Rectal smooth muscle tissue (tissue), 1 donor: Measurements from ENCODE around the gene MCTP2.

ENCODE experiments used
- H3K27ac ChIP-seq: one replicate; pipeline ENCODE4 v1.7.0; 2013; ENCODE audit warnings: low read depth, low read length, inconsistent platforms
- H3K27me3 ChIP-seq: one replicate; pipeline ENCODE4 v1.7.0; 2013; ENCODE audit warnings: low read length; ENCODE audit not compliant: control insufficient read depth, insufficient read depth
- H3K36me3 ChIP-seq: one replicate; pipeline ENCODE4 v1.7.0; 2013; ENCODE audit warnings: low read length; ENCODE audit not compliant: control insufficient read depth, insufficient read depth
- H3K4me1 ChIP-seq: one replicate; pipeline ENCODE4 v1.7.0; 2013; ENCODE audit warnings: low read length; ENCODE audit not compliant: control insufficient read depth, insufficient read depth
- H3K4me3 ChIP-seq: one replicate; pipeline ENCODE4 v1.7.0; 2013; ENCODE audit warnings: low read length
- H3K9ac ChIP-seq: one replicate; pipeline ENCODE4 v1.7.0; 2013; ENCODE audit warnings: low read length

The MCTP2 gene

GRCh38 chr15:94324117-94324826, 92.9 kb downstream of the MCTP2 start:
- no peak overlapping the region for H3K9ac ChIP-seq
- H3K4me1 ChIP-seq, result no peaks in the 10 kb centered on the region
- H3K4me3 ChIP-seq, result no peak overlapping the region
- H3K27me3 ChIP-seq, result no peaks in the 10 kb centered on the region
- no peak overlapping the region for H3K27ac ChIP-seq
- no peaks in the 10 kb centered on the region for H3K36me3 ChIP-seq

- H3K36me3 ChIP-seq, result no peaks in the 10 kb centered on the region
- no peaks in the 10 kb centered on the region for H3K4me1 ChIP-seq
- no peaks in the 10 kb centered on the region for H3K27me3 ChIP-seq
- H3K9ac ChIP-seq, result no peak overlapping the region
- no peak overlapping the region for H3K27ac ChIP-seq
- no peak overlapping the region for H3K4me3 ChIP-seq
These were observed 93.7 kb downstream of the MCTP2 start for GRCh38 chr15:94324835-94325767.

- H3K27me3 ChIP-seq, result no peaks in the 10 kb centered on the region
- H3K4me3 ChIP-seq, result no peak overlapping the region
- H3K36me3 ChIP-seq, result no peaks in the 10 kb centered on the region
- no peak overlapping the region for H3K27ac ChIP-seq
- H3K4me1 ChIP-seq, result no peaks in the 10 kb centered on the region
- H3K9ac ChIP-seq, result no peak overlapping the region
These were observed 96.1 kb downstream of the MCTP2 start for GRCh38 chr15:94327356-94327936.

GRCh38 chr15:94331731-94332130, 100.4 kb downstream of the MCTP2 start:
- no peaks in the 10 kb centered on the region for H3K4me1 ChIP-seq
- no peak overlapping the region for H3K27ac ChIP-seq
- no peaks in the 10 kb centered on the region for H3K36me3 ChIP-seq
- no peak overlapping the region for H3K9ac ChIP-seq
- no peak overlapping the region for H3K4me3 ChIP-seq
- no peaks in the 10 kb centered on the region for H3K27me3 ChIP-seq

GRCh38 chr15:94335616-94336015, 104.3 kb downstream of the MCTP2 start:
- H3K9ac ChIP-seq, result no peak overlapping the region
- H3K4me3 ChIP-seq, result no peak overlapping the region
- H3K27ac ChIP-seq, result no peak overlapping the region
- no peaks in the 10 kb centered on the region for H3K4me1 ChIP-seq
- H3K36me3 ChIP-seq, result no peaks in the 10 kb centered on the region
- no peaks in the 10 kb centered on the region for H3K27me3 ChIP-seq

GRCh38 chr15:94336817-94337467, 105.6 kb downstream of the MCTP2 start:
- no peak overlapping the region for H3K4me3 ChIP-seq
- no peaks in the 10 kb centered on the region for H3K27me3 ChIP-seq
- H3K4me1 ChIP-seq, result no peaks in the 10 kb centered on the region
- H3K9ac ChIP-seq, result no peak overlapping the region
- no peaks in the 10 kb centered on the region for H3K36me3 ChIP-seq
- H3K27ac ChIP-seq, result no peak overlapping the region

GRCh38 chr15:94338243-94338846, 107.0 kb downstream of the MCTP2 start:
- Histone ChIP-seq H3K4me1 (no peaks in the 10 kb centered on the region), H3K4me3 (no peak overlapping the region), H3K27me3 (no peaks in the 10 kb centered on the region), H3K36me3 (no peaks in the 10 kb centered on the region), H3K27ac (no peak overlapping the region), H3K9ac (no peak overlapping the region)

- H3K4me3 ChIP-seq, result no peak overlapping the region
- H3K4me1 ChIP-seq, result no peaks in the 10 kb centered on the region
- H3K27me3 ChIP-seq, result no peaks in the 10 kb centered on the region
- no peak overlapping the region for H3K9ac ChIP-seq
- H3K27ac ChIP-seq, result no peak overlapping the region
- H3K36me3 ChIP-seq, result no peaks in the 10 kb centered on the region
These were observed 114.9 kb downstream of the MCTP2 start for GRCh38 chr15:94346282-94346681.

GRCh38 chr15:94348084-94348483, 116.7 kb downstream of the MCTP2 start:
- H3K4me1 ChIP-seq, result no peaks in the 10 kb centered on the region
- H3K27me3 ChIP-seq, result no peaks in the 10 kb centered on the region
- H3K9ac ChIP-seq, result no peak overlapping the region
- no peak overlapping the region for H3K4me3 ChIP-seq
- H3K27ac ChIP-seq, result no peak overlapping the region
- H3K36me3 ChIP-seq, result peaks cover 2% of the 10 kb centered on the region

GRCh38 chr15:94351031-94351535, 119.7 kb downstream of the MCTP2 start:
- Histone ChIP-seq H3K4me1 (no peaks in the 10 kb centered on the region), H3K27me3 (no peaks in the 10 kb centered on the region), H3K27ac (no peak overlapping the region), H3K9ac (no peak overlapping the region), H3K36me3 (peaks cover 2% of the 10 kb centered on the region), H3K4me3 (no peak overlapping the region)

- Histone ChIP-seq H3K9ac (no peak overlapping the region), H3K4me1 (no peaks in the 10 kb centered on the region), H3K27ac (no peak overlapping the region), H3K4me3 (no peak overlapping the region), H3K36me3 (peaks cover 2% of the 10 kb centered on the region), H3K27me3 (no peaks in the 10 kb centered on the region)
These were observed 121.5 kb downstream of the MCTP2 start for GRCh38 chr15:94352636-94353487.
